Activated gamma-delta T cell treated with anti-CD3 and anti-CD28 coated beads, Interleukin-2, amount 50 U/mL, for 16 hours (primary cell): Measurements from ENCODE around the gene RPN2.

ENCODE experiments used
- DNase-seq: peaks from one replicate; pipeline ENCODE4 v3.0.0-alpha.2; 2020; ENCODE audit warnings: low read depth

Gene RPN2

GRCh38 chr20:37185686-37186085 is 6.6 kb downstream of the RPN2 start:
- no peak for DNase-seq

- DNase-seq: no peak
Measured at GRCh38 chr20:37188787-37189186, 9.7 kb downstream of the RPN2 start.

- DNase-seq: no peak
Measured at GRCh38 chr20:37189416-37190016, 10.4 kb downstream of the RPN2 start.

- DNase-seq: no peak
Measured at GRCh38 chr20:37190354-37191112, 11.4 kb downstream of the RPN2 start.

- peak; percentile 58 for DNase-seq
Measured at GRCh38 chr20:37192137-37192854, 13.2 kb downstream of the RPN2 start.

GRCh38 chr20:37193226-37193625 is 14.1 kb downstream of the RPN2 start:
- DNase-seq: no peak

- DNase-seq: no peak
Measured at GRCh38 chr20:37193821-37194220, 14.7 kb downstream of the RPN2 start.

GRCh38 chr20:37194621-37195417 is 15.7 kb downstream of the RPN2 start:
- DNase-seq: no peak

GRCh38 chr20:37198932-37199660 is 20.0 kb downstream of the RPN2 start:
- DNase-seq: no peak

GRCh38 chr20:37200376-37200775 is 21.2 kb downstream of the RPN2 start:
- DNase-seq: no peak

GRCh38 chr20:37200926-37201826 is 22.0 kb downstream of the RPN2 start:
- no peak for DNase-seq

GRCh38 chr20:37201827-37202162 is 22.7 kb downstream of the RPN2 start:
- DNase-seq: no peak

- DNase-seq: no peak
Measured at GRCh38 chr20:37202267-37202943, 23.3 kb downstream of the RPN2 start.

- DNase-seq: no peak
Measured at GRCh38 chr20:37204056-37204455, 24.9 kb downstream of the RPN2 start.

- DNase-seq: no peak
Measured at GRCh38 chr20:37205130-37205529, 26.0 kb downstream of the RPN2 start.

- DNase-seq: no peak
Measured at GRCh38 chr20:37205794-37206193, 26.7 kb downstream of the RPN2 start.

GRCh38 chr20:37207171-37207570 is 28.0 kb downstream of the RPN2 start:
- DNase-seq: no peak

- DNase-seq: no peak
Measured at GRCh38 chr20:37209193-37209592, 30.1 kb downstream of the RPN2 start.

- no peak for DNase-seq
Measured at GRCh38 chr20:37209661-37210314, 30.7 kb downstream of the RPN2 start.

GRCh38 chr20:37218441-37218840 is 39.3 kb downstream of the RPN2 start:
- DNase-seq: no peak
